Activated naive CD8-positive, alpha-beta T cell treated with anti-CD3 and anti-CD28 coated beads, Interleukin-2, amount 50 U/mL, for 16 hours (primary cell): ENCODE data around the gene THPO.

Experiments
- DNase-seq: peaks from one replicate; pipeline ENCODE4 v3.0.0-alpha.2; 2020; ENCODE audit warnings: low read depth, low spot score

Gene THPO

DNA sequence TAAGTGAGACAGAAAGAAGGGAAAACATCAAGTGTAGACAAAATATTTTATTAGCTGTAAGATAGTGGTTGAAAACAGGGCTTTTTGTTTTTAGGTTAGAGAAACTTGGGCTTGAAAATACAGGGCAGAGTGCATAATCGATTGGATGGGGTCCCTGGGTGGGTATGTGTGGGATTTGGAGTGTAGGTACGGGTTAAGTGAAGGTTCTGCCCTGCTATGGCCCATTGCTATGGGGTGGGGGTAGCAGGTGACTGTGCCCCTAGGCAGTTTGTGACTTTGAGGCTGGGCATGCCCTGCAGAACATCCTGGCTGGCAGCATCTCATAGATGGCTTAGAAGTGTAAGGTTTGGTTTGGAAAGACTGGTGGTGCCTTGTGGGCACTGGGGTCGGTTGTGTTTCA is 44.3 kb downstream of the THPO start:
- DNase-seq, result no peak

DNA sequence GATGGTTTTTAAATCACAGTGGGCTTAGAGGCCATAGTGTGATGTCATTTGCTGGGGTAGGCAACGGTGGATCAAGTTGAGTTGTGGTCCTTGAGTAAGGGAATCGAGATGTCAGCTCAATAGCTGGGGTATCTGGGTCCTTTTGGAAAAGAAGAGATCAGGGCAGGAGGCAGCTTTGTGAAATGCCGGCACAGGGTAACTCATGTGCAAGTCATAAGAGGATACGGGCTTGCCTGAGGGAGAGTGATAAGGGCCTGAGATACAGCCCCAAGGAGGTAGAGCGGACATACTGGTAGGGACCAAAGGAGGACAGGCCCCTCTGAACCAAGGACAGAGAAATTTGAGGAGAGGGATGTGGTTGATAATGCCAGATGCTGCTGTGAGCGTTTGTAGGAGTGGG is 44.8 kb downstream of the THPO start:
- no peak for DNase-seq

DNA sequence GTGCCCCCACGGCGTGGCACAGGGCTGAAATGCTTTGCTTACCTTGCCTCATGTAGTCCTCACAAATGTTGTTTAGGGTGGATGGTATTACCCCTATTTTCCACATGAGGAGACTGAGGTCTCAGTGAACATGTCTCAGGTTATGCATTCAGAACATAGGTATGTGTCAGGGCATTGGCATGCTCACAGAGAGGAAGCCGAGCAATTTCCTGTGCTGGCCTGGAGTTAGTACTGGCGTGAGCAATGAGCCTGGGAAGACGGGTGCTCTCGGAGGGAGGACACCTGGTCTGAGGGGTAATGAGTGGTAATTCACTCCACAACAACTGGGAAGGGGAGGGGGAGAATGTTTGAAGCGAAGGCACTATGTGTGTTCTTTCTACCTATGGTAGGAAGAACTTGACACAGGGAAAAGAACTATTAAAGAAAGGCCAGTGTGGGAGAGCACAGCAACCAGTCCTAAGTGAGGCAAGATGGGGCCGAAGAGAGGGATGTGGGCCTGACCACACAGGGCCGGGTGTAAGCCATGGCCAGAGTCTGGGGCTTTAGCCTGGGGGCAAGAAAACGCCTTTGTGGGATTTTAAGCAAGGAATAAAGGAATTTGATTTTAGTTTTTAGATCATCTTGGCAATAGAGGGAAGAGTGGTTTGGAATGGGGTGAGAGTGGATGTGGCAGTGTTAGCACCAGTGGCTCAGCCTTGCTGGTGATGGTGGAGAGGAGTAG is 45.5 kb downstream of the THPO start:
- no peak for DNase-seq

DNA sequence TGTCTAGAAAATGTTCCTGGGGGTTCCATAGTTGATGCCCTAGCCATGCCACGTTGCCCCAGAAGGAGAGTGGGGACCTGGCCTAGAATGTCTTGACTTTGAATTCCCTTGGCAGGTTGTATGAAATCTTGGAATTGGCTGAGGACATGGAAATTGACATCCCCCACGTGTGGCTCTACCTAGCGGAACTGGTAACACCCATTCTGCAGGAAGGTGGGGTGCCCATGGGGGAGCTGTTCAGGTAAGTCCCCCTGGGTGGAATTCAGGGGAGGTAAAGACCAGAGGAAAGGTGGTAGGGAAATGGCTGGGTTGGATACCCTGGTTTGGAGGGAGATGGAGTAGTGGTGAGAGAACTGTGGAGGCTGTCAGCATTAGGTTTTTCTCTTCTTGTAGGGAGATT is 49.5 kb downstream of the THPO start:
- no peak for DNase-seq

DNA sequence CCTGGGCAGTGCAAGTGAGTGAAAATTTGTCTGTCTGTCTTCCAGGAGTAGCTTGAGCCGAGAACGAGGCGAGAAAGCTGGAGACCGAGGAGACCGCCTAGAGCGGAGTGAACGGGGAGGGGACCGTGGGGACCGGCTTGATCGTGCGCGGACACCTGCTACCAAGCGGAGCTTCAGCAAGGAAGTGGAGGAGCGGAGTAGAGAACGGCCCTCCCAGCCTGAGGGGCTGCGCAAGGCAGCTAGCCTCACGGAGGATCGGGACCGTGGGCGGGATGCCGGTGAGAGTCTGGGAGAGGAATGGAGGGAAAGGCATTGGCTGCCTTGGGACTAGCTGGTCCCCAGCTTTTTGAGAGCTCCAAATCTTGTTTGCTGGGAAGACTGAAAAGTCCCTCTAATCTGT is 50.8 kb downstream of the THPO start:
- DNase-seq, result no peak

DNA sequence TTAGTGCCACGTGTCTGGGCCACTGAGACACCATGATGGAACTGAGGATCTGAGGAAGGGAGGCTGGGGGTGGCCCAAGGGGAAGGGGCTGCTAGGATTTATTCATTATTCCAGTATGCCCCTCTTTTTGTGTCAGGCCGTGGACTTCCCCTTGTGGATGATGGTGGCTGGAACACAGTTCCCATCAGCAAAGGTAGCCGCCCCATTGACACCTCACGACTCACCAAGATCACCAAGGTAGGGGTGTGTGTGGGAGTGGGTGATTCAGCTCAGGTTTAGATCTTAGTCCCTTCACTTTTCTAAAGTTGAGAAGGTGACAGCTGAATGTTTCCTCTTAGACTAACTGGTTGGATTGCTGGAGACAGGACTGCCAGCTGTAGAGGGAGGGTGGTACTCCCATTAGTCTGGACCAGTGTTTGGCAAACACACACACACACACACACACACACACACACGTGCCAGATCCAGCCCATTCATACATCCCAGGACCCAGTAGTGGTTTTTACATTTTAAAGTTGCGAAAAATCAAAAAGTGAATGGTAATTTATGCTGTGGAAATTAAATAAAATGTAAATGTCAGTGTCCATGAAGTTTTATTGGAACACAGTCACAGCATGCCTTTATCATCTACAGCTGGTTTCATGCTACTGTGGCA is 52.2 kb downstream of the THPO start:
- DNase-seq, result no peak

DNA sequence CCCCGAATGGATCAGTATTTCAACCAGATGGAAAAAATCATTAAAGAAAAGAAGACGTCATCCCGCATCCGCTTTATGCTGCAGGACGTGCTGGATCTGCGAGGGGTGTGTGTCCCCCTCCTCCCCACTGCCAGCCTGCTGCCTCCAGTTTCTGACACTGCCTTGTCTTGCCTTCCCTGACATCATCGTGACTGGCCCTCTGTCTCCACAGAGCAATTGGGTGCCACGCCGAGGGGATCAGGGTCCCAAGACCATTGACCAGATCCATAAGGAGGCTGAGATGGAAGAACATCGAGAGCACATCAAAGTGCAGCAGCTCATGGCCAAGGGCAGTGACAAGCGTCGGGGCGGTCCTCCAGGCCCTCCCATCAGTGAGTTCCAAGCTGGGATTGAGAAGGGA is 52.7 kb downstream of the THPO start:
- no peak for DNase-seq

DNA sequence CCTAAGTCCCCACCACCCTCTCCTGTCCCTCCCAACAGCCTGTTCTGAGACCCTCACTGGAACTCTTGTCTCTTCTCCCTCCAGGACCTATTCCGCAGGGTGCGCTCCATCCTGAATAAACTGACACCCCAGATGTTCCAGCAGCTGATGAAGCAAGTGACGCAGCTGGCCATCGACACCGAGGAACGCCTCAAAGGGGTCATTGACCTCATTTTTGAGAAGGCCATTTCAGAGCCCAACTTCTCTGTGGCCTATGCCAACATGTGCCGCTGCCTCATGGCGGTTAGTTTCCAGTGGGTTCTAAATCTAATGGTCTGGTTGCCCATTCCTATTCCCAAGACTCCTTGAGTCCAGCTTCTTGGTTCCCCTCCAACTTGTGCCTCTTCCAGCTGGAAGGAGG is 54.3 kb downstream of the THPO start:
- no peak for DNase-seq

DNA sequence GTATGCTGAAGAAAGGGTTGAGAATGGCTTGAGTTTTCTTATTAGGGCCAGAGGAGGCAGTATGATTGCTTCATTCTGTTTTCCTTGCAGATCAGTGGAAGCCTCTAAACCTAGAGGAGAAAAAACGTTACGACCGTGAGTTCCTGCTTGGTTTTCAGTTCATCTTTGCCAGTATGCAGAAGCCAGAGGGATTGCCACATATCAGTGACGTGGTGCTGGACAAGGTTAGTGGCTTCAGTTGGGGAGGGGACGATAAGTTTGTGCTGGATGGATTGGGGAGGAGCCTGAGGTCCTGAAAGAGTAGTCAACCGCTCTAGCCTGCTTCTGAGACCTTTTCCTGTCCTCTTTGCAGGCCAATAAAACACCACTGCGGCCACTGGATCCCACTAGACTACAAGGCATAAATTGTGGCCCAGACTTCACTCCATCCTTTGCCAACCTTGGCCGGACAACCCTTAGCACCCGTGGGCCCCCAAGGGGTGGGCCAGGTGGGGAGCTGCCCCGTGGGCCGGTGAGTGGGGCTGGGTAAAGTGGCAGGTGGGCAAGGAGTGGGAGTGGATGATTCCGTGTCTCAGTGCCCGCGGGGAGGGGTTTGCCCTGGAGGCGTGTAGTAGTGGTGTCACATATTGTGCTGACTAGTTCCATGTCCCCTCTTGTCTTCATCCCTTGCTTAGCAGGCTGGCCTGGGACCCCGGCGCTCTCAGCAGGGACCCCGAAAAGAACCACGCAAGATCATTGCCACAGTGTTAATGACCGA is 55.1 kb downstream of the THPO start:
- no peak for DNase-seq
